ENCODE data around the gene TMEM81.

The TMEM81 gene, protein sequence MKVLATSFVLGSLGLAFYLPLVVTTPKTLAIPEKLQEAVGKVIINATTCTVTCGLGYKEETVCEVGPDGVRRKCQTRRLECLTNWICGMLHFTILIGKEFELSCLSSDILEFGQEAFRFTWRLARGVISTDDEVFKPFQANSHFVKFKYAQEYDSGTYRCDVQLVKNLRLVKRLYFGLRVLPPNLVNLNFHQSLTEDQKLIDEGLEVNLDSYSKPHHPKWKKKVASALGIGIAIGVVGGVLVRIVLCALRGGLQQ

DNA sequence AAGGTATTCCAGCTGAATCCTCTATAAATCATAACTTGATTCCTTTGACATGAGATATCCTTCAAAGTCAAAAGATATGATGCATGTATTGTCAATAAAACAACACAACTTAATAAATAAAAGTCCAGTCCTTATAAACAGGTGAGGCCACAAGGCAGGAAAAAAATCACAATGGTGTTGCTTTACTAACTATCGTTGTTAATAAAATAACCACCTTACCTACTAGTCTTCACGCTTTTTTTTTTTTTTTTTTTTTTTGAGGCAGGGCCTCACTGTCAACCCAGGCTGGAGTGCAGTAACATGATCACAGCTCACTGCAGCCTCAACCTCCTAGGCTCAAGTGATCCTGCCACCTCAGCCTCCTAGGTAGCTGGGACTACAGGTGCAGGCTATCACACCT is at the start of gene TMEM81:
TMEM81 (minus strand) TSS at position 101 of the 400 bp plus-strand sequence. CDS start 140 bp downstream, outside the sequence.
- no peak for DNase-seq (ENCODE audit: extremely low read depth in 1 of 2, low read depth in 1 of 2)

DNA sequence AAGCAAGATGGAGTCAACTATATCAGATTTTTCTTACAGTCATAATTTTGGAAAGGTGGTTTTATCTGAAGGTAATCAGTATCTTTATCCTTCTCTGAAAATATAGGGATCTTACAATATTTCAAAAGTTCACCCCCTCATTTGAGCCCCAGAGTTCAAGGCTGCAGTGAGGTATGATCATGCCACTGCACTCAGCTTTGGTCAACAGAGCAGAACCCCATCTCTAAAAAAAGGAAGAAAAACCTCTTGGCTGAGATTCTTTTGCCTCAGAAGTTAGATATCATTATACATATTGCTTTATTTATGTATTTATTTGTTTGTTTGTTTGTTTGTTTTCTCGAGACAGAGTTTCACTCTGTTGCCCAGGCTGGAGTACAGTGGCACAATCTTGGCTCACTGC is 49.0 kb upstream of the TMEM81 start:
- no peak for DNase-seq (ENCODE audit: extremely low read depth in 1 of 2, low read depth in 1 of 2)

DNA sequence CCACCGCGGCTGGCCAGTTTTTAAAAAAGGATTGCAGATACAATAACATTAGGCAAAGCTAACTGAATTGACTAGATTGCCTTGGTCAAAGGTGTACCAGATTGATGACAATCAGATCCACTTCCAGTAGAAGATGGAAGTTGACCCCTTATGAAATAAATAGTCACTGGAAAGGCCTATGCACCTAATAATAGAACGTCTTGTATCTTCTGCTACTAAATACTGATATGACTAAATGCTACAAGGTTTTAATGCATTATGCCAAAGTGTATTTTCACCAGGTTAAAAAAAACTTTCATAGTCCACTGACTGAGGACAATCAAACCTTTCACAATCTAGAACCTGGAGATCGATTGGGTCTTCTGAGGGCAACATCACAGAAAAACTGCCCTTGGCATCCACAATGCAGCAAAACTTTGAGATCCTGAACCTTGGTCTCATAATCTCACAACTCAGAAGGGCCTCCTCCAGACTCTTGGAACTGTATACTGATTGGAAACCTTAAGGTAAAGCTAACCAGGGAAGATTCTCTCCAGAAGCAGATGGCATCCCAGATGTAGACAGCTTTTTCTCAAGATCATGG is 45.3 kb upstream of the TMEM81 start:
- DNase-seq (ENCODE audit: extremely low read depth in 1 of 2, low read depth in 1 of 2), result no peak

DNA sequence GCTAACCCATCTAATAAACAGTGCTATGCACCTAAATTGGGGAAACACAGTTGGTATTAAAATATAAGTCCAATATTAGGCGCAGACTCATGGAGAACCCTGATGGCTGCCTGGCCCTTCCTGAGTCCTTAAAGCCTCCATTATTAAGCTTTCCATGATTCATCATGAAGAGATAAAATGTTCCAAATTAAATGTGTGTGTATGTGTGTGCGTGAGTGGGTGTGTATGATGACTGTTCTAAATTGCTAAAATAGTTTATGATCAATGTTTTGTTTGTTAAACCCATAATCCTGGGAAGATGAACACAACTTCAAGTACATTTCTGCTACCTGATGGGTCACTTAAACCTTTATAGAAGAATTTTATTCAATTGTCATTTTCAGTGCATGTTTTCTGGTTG is 43.8 kb upstream of the TMEM81 start:
- no peak for DNase-seq (ENCODE audit: extremely low read depth in 1 of 2, low read depth in 1 of 2)

DNA sequence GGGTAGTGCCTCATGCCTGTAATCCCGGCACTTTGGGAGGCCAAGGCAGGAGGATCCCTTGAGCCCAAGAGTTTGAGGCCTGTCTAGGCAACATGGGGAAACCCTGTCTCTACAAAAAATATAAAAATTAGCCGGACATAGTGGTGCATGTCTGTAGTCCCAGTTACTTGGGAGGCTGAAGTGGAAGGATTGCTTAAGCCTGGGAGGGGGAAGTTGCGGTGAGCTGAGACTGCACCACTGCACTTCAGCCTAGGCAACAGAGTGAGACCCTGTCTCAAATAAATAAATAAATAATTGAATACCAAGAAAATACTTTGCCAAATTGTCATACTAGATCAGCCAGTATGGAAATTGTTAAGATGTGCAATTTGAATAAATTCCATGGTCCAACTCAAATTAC is 43.4 kb upstream of the TMEM81 start:
- no peak for DNase-seq (ENCODE audit: extremely low read depth in 1 of 2, low read depth in 1 of 2)

DNA sequence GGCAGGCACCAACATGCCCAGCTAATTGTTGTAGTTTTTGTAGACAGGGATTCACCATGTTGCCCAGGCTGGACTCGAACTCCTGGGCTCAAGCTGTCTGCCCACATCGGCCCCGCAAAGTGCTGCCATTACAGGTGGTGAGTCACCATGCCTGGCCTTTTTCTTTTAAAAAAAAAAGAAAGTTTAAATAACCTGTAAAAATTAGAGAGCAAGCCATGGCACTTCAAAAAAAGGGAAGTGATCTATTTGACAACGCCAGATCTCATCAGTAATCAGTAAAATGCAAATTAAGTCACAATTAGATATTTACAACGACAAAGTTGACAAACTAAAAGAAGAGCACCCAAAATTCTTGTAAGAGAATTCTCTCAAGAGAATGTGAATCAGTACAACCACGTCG is 40.5 kb upstream of the TMEM81 start:
- no peak for DNase-seq (ENCODE audit: extremely low read depth in 1 of 2, low read depth in 1 of 2)

DNA sequence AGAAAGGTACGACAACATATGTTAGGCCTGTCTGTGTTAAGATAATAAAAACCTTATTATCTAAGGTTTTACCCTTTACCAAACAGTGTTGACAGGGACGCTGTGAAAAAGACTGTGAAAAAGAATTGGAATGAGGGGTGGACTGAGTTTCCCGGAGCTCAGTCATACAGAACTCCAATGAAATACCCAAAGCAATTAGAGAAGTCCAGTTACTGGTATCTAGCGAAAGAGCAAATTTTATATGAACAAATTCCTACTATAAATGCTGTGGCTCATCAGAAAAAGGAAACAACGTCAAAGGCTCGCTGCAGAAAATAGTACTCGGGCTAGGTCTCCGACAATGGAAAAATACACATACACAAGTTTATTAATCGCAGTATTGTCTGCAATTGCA is 38.2 kb upstream of the TMEM81 start:
- no peak for DNase-seq (ENCODE audit: extremely low read depth in 1 of 2, low read depth in 1 of 2)

DNA sequence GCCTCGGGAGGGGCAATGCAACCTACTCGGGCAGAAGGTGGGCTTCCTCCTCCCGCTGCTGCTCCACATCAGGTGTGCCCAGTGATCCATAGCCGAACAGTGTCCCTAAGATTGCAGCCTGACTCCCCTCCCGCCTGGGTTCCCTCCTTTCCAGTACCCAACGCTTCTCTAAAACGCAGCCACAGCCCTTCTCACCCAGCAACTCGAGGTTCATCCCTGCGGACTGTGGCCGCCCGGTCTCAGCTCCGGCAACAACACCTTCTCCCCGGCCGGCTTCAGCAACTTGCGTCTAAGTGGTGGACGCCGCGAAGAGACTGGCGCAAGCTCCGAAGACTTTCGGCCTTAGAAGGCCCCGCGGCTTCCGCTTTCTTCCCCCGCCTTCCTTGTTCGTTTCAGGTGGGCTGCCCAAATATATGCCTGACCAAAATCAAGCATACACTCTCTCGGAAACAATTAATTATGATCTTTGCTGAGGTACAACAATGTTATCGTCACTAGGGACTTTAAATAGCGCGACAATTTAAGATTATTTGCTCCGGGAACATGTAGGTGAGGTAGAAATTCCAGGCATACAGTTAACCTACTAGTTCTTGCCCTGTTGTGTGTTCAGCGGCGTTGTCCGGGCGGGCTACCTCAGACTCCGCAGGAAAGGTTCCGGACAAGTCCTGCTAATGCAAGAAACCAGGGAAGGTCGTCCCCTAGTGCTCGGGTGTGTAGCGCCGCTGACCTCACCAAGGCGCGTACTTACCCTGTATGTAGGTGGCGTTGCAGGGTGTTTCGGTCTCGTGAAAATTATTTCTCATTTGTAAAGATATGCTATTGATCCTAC is 37.6 kb upstream of the TMEM81 start, which contains the start of gene RBBP5:
RBBP5 (minus strand) TSS at position 319 of the 829 bp plus-strand sequence; CDS start at position 214, 105 bp downstream.
- peak; percentile 88 to 91 for DNase-seq (ENCODE audit: extremely low read depth in 1 of 2, low read depth in 1 of 2)

DNA sequence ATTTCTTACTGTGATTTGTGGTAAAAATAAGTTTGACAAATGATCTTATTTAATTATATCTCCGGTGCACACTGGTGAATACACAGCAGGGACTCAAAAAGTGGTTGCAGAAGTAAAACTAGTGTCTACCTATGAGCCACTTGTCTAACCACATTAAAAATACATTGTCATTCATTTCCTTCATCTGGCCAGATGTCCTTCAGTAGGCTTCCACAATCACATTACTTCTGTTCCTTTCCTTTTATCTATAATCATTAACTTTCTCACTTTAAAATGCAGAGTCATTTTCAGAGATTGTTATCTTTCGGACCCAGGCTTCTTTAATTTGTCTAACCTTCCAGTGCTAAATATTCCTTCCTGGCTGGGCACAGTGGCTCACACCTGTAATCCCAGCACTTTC is 34.5 kb upstream of the TMEM81 start:
- no peak for DNase-seq (ENCODE audit: extremely low read depth in 1 of 2, low read depth in 1 of 2)

DNA sequence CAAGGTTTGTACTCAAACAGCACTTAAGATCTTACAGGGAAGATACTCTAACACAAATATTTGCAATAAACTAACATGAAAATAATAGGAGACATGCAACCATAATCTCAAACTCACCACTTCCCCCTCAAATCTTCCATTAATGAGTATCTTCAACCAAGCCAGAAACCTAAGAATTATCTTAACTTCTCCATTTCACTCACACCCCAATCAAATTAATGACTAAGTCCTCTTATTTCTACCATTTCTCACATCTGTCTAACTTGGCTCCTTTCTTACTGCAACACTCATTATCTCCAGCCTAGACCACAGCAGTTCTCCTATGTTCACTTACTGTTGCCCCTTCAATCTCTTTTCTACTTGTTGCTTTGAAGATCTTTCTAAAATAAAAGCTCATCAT is 27.1 kb upstream of the TMEM81 start:
- DNase-seq (ENCODE audit: extremely low read depth in 1 of 2, low read depth in 1 of 2), result no peak

DNA sequence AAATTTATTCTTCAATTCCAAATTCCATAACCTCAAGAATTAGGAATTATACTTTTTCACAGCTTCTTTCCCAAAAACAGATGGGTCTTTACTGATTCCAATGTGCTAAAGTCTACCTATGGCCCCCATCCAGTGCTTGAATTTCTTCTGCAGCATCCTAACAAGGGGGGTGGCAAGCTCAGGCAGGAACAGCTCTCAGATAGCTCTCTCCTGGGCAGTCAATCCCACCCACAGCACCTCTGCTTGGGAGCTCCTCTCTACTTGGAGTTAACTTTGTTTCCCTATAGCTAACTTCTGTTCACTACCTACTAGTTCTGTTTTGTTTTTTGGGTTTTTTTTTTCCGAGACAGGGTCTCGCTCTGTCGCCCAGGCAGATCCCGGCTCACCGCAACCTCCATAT is 25.5 kb upstream of the TMEM81 start:
- no peak for DNase-seq (ENCODE audit: extremely low read depth in 1 of 2, low read depth in 1 of 2)

DNA sequence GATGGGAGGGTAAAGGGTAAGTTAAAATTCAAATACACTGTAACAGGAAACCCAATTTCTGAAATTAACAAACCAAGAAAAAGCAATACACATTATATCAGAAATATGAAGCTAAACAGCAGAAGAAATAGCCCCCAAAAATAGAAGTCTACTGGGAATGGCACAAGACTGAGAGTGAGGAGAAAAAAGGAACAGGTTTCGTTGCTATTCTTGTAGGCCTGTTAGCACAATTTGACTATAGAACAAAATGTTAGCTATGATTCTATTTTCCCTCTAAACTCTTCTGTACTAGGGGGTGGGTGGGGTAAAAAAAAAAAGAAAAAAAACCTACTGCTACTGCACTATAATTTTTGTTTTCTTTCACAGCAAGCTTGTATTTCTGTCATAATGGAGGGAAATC is 25.0 kb upstream of the TMEM81 start:
- DNase-seq (ENCODE audit: extremely low read depth in 1 of 2, low read depth in 1 of 2), result no peak

DNA sequence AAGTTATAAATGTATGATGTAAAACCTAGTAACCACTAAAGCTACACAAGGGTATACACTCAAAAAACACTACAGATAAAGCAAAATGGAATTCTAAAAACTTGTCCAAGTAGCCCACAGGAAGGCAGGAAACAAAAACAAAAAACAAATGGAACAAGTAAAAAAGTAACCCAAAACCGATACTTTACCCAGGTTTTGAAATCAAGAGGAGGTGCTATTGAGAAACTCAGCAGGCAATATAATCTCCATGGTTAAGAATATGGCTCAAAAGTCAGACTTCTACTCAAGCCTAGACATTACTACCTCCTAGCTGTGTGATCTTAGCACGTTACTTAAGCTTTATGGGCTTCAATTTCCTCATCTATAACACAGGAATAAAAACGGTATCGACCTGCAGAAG is 24.2 kb upstream of the TMEM81 start:
- DNase-seq (ENCODE audit: extremely low read depth in 1 of 2, low read depth in 1 of 2), result no peak

DNA sequence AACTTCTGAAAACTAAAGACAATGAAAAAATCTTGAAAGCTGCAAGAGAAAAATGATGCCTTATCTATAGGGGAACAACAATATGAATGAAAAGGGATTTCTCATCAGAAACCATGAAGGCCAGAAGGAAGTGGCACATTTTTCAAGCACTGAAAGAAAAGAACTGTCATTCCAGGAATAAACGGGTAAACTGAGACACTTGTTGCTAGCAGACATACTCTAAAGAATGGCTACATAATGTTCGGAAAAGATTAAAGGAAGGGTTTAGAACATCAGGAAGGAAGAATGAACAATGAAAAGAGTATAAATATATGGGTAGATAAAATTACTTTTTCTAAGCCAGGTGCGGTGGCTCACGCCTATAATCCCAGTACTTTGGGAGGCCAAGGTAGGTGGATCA is 23.1 kb upstream of the TMEM81 start:
- no peak for DNase-seq (ENCODE audit: extremely low read depth in 1 of 2, low read depth in 1 of 2)

DNA sequence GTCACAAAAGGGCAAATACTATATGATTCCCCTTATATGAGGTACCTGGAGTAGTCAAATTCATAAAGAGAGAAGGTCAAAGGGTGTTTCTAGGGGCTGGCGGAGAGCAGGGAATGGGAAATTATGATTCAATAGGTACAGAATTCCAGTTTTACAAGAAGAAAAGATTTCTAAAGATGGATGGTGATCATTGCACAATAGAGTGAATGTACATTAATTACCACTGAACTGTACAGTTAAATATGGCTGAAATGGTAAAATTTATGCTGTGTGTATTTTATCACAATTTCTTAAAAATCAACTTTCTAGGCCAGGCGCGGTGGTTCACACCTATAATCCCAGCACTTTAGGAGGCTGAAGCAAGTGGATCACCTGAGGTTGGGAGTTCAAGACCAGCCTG is 18.1 kb upstream of the TMEM81 start:
- no peak for DNase-seq (ENCODE audit: extremely low read depth in 1 of 2, low read depth in 1 of 2)

DNA sequence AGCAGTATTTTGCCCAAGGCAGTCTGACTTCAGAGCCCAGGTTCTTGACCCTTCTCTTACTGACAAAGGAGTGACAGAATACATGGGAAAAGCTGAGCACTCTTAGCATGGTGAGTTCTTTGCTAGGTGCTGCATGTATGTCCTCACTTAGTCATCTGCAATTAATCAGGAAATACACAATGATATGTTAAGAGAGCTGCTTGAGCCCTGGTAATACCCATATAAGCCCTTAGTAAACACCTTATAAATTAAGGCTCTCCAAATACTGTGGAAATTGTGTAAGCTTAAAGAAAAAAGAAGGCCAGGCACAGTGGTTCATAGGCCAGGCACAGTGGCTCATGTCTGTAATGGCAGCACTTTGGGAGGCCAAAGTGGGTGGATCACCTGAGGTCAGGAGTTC is 14.0 kb upstream of the TMEM81 start:
- DNase-seq (ENCODE audit: extremely low read depth in 1 of 2, low read depth in 1 of 2), result no peak

DNA sequence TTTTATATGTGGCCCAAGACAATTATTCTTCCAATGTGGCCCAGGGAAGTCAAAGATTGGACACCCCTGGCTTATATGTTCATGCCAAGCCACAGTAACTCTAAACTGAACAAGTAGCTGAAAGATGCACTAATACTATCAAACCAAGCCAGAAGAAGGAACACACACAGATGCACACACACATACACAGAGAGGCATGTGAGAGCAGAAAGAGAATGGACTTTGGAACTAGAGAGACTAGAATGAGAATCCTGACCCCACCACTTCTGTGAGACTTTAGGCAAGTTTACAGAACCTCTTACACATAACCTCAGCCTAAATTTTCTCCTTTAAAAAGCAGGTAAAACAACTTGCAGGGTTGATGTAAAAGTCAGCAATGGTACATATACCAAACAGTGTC is 11.2 kb upstream of the TMEM81 start:
- DNase-seq (ENCODE audit: extremely low read depth in 1 of 2, low read depth in 1 of 2), result no peak

DNA sequence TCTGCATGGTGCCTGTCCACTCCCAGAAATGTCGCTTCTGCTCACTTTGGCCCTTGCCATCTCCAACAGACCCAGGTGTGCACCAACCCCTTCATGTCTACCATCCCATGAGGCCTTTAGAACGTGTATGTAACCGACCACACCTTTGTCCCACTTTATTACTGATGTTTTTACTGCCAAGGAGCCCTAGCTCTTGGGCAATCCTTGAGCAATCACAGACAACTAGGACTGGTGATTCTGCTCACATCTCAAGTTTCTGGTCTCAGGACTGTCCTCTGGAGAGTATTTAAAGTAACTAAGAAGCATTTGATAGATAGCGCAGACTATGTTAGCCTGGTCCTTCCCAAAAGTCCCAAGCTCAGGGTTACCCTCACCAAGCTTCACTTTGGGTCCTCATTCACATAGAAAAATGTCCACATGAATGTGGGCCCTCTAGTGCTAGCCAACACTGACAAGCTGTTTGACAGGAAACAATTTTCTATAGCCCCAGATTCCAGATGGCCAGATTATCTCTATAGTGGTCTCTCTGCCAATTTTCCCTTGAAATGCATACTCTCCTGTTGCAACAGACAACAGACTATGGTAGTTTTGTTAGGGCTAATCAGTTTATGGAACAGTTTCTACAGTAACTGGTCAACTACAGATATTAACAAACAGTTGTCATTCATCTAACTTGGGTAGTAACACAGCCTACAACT is 6.9 kb upstream of the TMEM81 start:
- DNase-seq (ENCODE audit: extremely low read depth in 1 of 2, low read depth in 1 of 2), result no peak

DNA sequence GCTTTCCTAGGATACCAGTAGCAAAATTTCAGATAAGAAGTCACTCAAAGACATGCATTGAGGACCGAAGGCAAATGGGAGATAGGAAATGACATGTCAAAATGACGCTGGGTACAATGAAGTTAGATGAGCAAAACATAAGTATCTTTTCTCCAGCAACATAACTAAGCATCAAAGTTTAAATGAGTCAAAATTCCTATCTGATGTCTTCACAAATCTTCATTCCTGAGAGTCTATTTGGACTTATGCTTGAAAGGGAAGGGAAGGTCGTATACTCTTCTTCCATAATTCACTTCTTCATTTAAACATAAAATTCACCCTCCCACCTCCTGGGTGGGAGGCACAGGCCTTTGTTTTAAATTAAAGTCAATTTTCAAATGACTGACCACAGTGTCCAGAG is 4.1 kb upstream of the TMEM81 start:
- DNase-seq (ENCODE audit: extremely low read depth in 1 of 2, low read depth in 1 of 2), result no peak

DNA sequence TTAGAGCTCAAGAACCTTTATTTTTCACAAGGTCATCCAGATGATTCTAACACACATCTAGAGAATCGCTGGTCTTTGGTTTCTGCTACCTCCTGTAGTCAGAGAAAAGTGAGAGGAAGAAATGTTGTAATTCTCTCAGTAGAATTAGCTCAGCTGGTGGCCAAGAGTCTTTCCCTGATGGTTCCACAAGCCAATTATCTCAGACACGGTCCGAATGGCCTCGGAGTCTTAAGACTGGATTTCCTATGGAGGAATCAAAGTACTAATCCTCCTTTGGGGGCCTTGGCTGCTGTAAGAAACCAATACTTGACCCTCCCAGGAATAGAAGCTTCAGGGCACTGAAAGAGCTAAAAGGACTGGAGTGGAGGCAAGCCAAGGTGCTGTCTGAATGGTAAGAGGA is 1.8 kb downstream of the TMEM81 start:
- no peak for DNase-seq (ENCODE audit: extremely low read depth in 1 of 2, low read depth in 1 of 2)

DNA sequence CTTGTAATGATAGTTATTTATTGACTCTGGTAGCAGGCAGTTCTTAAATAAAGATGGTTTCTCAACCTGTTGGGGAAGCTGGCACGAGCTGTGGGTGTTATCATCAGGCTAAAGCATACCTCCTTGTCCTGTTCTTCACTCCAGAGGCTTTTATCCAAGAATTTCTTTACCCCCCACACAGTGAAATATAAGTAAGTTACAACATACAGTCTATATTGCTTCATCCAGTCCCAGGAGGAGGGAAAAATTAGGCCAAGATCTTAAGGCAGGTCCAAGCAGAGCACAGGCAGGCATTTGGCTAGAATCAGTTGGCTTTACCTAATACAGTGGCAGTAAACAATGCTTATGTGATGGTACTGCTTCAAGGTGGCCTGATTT is 6.3 kb downstream of the TMEM81 start:
- DNase-seq (ENCODE audit: extremely low read depth in 1 of 2, low read depth in 1 of 2), result no peak

Data from activated CD8-positive, alpha-beta memory T cell treated with anti-CD3 and anti-CD28 coated beads for 1 hour (primary cell).